Mesenchymal stem cell (in vitro differentiated cells and primary cell): ENCODE measurements around the gene MIB2.

Experiments
- DNase-seq: peaks from one replicate; pipeline ENCODE4 v3.0.0-alpha.2; 2013
- H2AFZ ChIP-seq: one replicate; pipeline ENCODE4 v1.6.1; 2013; ENCODE audit warnings: low read depth, mild to moderate bottlenecking, control low read depth, inconsistent platforms, low read length, moderate library complexity
- H2AK5ac ChIP-seq: 2 replicates; pipeline ENCODE4 v1.6.1; 2013; ENCODE audit warnings: low read length, moderate library complexity, mild to moderate bottlenecking, inconsistent platforms; ENCODE audit not compliant: severe bottlenecking
- H2BK120ac ChIP-seq: one replicate; pipeline ENCODE4 v1.6.1; 2013; ENCODE audit warnings: low read depth, mild to moderate bottlenecking, inconsistent platforms, low read length, moderate library complexity
- H2BK12ac ChIP-seq, 2 experiments: one replicate each; pipeline ENCODE4 v1.6.1; 2013; ENCODE audit warnings: inconsistent platforms in 2 of 2, low read length in 2 of 2, mild to moderate bottlenecking in 2 of 2, moderate library complexity in 2 of 2, control low read depth in 1 of 2
- H2BK15ac ChIP-seq: one replicate; pipeline ENCODE4 v1.6.1; 2013; ENCODE audit warnings: mild to moderate bottlenecking, low read depth, inconsistent platforms; ENCODE audit not compliant: poor library complexity, severe bottlenecking
- H2BK5ac ChIP-seq: 2 replicates; pipeline ENCODE4 v1.6.1; 2013; ENCODE audit warnings: low read depth, mild to moderate bottlenecking, low read length, control low read depth, inconsistent platforms; ENCODE audit not compliant: poor library complexity, severe bottlenecking
- H3K14ac ChIP-seq, 2 experiments: one replicate each; pipeline ENCODE4 v1.6.1; 2013; ENCODE audit warnings: inconsistent platforms in 2 of 2, low read length in 2 of 2, control low read depth in 1 of 2, mild to moderate bottlenecking in 1 of 2, moderate library complexity in 1 of 2
- H3K18ac ChIP-seq, 2 experiments: one replicate each; pipeline ENCODE4 v1.6.1; 2013; ENCODE audit warnings: inconsistent platforms in 2 of 2, low read length in 2 of 2, control low read depth in 1 of 2, low read depth in 1 of 2, mild to moderate bottlenecking in 1 of 2
- H3K23ac ChIP-seq, 2 experiments: one replicate each; pipeline ENCODE4 v1.6.1; 2013; ENCODE audit warnings: inconsistent platforms in 2 of 2, low read length in 2 of 2, mild to moderate bottlenecking in 2 of 2, moderate library complexity in 2 of 2, control low read depth in 1 of 2
- H3K27ac ChIP-seq: 2 replicates; pipeline ENCODE4 v1.5.1; 2013; ENCODE audit warnings: mild to moderate bottlenecking, moderate library complexity, low read length, control low read depth, inconsistent platforms; ENCODE audit not compliant: poor library complexity, severe bottlenecking
- H3K27me3 ChIP-seq, 2 experiments: 2 replicates each; pipeline versions ENCODE4 v1.6.1 to v1.7.0; 2013; ENCODE audit warnings: low read length in 2 of 2, mild to moderate bottlenecking in 2 of 2, moderate library complexity in 2 of 2, control low read depth in 1 of 2, inconsistent platforms in 1 of 2; ENCODE audit not compliant: control insufficient read depth in 1 of 2, insufficient read depth in 1 of 2
- H3K36me3 ChIP-seq, 2 experiments: 2 replicates each; pipeline versions ENCODE4 v1.6.1 to v1.7.0; 2013; ENCODE audit warnings: low read length in 2 of 2, control low read depth in 1 of 2, inconsistent platforms in 1 of 2, low read depth in 1 of 2, mild to moderate bottlenecking in 1 of 2; ENCODE audit not compliant: insufficient read depth in 2 of 2, control insufficient read depth in 1 of 2
- H3K4ac ChIP-seq, 2 experiments: one replicate each; pipeline ENCODE4 v1.6.1; 2013; ENCODE audit warnings: inconsistent platforms in 2 of 2, low read length in 2 of 2, mild to moderate bottlenecking in 2 of 2, moderate library complexity in 2 of 2, control low read depth in 1 of 2, low read depth in 1 of 2
- H3K4me1 ChIP-seq: 2 replicates; pipeline ENCODE4 v1.6.1; 2013; ENCODE audit warnings: low read depth, low read length, control low read depth; ENCODE audit not compliant: control insufficient read depth, insufficient read depth
- H3K4me2 ChIP-seq: 2 replicates; pipeline ENCODE4 v1.6.1; 2013; ENCODE audit warnings: low read length, mild to moderate bottlenecking, inconsistent platforms; ENCODE audit not compliant: poor library complexity, severe bottlenecking
- H3K4me3 ChIP-seq, 2 experiments: 2 replicates each; pipeline versions ENCODE4 v1.5.1 to v1.7.0; 2013; ENCODE audit warnings: low read length in 2 of 2, mild to moderate bottlenecking in 2 of 2, control low read depth in 1 of 2, low read depth in 1 of 2; ENCODE audit not compliant: insufficient read depth in 1 of 2
- H3K79me1 ChIP-seq: replicated peaks from 2 replicates; pipeline ENCODE4 v1.6.1; 2013; ENCODE audit warnings: mild to moderate bottlenecking, control low read depth, low read length, inconsistent platforms; ENCODE audit not compliant: poor library complexity, severe bottlenecking
- H3K9ac ChIP-seq: 2 replicates; pipeline ENCODE4 v1.7.0; 2013; ENCODE audit warnings: mild to moderate bottlenecking, low read length, moderate library complexity
- H3K9me3 ChIP-seq: 2 replicates; pipeline ENCODE4 v1.7.0; 2013; ENCODE audit warnings: mild to moderate bottlenecking, low read length; ENCODE audit not compliant: control insufficient read depth
- H4K8ac ChIP-seq: one replicate; pipeline ENCODE4 v1.6.1; 2013; ENCODE audit warnings: inconsistent platforms, mild to moderate bottlenecking, low read length, moderate library complexity
- H4K91ac ChIP-seq: one replicate; pipeline ENCODE4 v1.6.1; 2013; ENCODE audit warnings: mild to moderate bottlenecking, low read length, inconsistent platforms
- WGBS: methylation state at CpG from one replicate; pipeline ENCODE4 v1.1.7; 2013; ENCODE audit warnings: mixed read lengths; 5-methylcytosine and 5-hydroxymethylcytosine counted together

MIB2 gene

GRCh38 chr1:1573843-1574720, 41.2 kb upstream of the MIB2 start:
- H3K27ac ChIP-seq: peak overlapping the region; percentile 15
- H3K4me2 ChIP-seq: peak overlapping the region; percentile 71
- H3K9ac ChIP-seq: peak overlapping the region; percentile 100
- peak overlapping the region; percentile 98 for H4K91ac ChIP-seq
- H3K23ac ChIP-seq: peak overlapping the region; percentile 20 to 95
- peak; percentile 84 for DNase-seq
- peaks cover 5% of the 10 kb centered on the region for H3K79me1 ChIP-seq
- H3K4me1 ChIP-seq: peaks cover 12% of the 10 kb centered on the region
- H2BK5ac ChIP-seq: peak overlapping the region; percentile 91
- under 1% methylated on average over 62 of the region's 96 CpGs for WGBS
- peak overlapping the region; percentile 92 to 98 for H3K4me3 ChIP-seq
- H2BK15ac ChIP-seq: peak overlapping the region; percentile 94
- H3K36me3 ChIP-seq: peaks cover 14 to 19% of the 10 kb centered on the region in 2 experiments
- peak overlapping the region; percentile 92 for H2AFZ ChIP-seq
- H2BK12ac ChIP-seq: peak overlapping the region in 1 of 2 experiments; percentile 57
- peak overlapping the region; percentile 67 to 84 for H3K18ac ChIP-seq
- H3K9me3 ChIP-seq: no peaks in the 10 kb centered on the region
- peak overlapping the region in 1 of 2 experiments; percentile 95 for H3K14ac ChIP-seq
- H3K27me3 ChIP-seq: peaks cover 7 to 13% of the 10 kb centered on the region in 2 experiments
- H2BK120ac ChIP-seq: peak overlapping the region; percentile 98
- H3K4ac ChIP-seq: peak overlapping the region; percentile 88 to 97
- H2AK5ac ChIP-seq: peak overlapping the region; percentile 64
- peak overlapping the region; percentile 100 for H4K8ac ChIP-seq

- Histone ChIP-seq H2BK15ac (peak within 1 kb of the TSS; percentile 94), H3K4me3 (peak within 1 kb of the TSS; percentile 92 to 98), H3K23ac (peak within 1 kb of the TSS; percentile 20 to 95), H3K27ac (peak within 1 kb of the TSS; percentile 89), H2BK12ac (peak within 1 kb of the TSS in 1 of 2 experiments; percentile 57), H2BK120ac (peak within 1 kb of the TSS; percentile 98), H3K14ac (peak within 1 kb of the TSS in 1 of 2 experiments; percentile 95), H2BK5ac (peak within 1 kb of the TSS; percentile 91), H3K4ac (peak within 1 kb of the TSS; percentile 88 to 97), H3K4me1 (peaks cover 9% of the 10 kb centered on the region), H3K27me3 (peaks cover 7 to 17% of the 10 kb centered on the region in 2 experiments), H2AFZ (peak within 1 kb of the TSS; percentile 95), H4K91ac (peak within 1 kb of the TSS; percentile 98), H3K18ac (peak within 1 kb of the TSS; percentile 69 to 94), H3K4me2 (peak within 1 kb of the TSS; percentile 76), H2AK5ac (peak within 1 kb of the TSS; percentile 64), H3K36me3 (peaks cover 9 to 11% of the 10 kb centered on the region in 2 experiments), H3K79me1 (peaks cover 5% of the 10 kb centered on the region), H4K8ac (peak within 1 kb of the TSS; percentile 100), H3K9me3 (no peaks in the 10 kb centered on the region), H3K9ac (peak within 1 kb of the TSS; percentile 100)
- DNase-seq: peak; percentile 94
- 3% methylated on average over 84 of the region's 87 CpGs for WGBS
These were observed 40.4 kb upstream of the MIB2 start, which contains the start of gene SSU72 for GRCh38 chr1:1574721-1575537. Gene SSU72, minus strand, starts transcription at chr1:1574863. Its CDS starts 306 bp downstream, at chr1:1574557.

- H3K4me1 ChIP-seq: peaks cover 9% of the 10 kb centered on the region
- no peak overlapping the region for H3K4ac ChIP-seq
These were observed 37.8 kb upstream of the MIB2 start for GRCh38 chr1:1577367-1578011.

More at GRCh38 chr1:1577367-1578011, 37.8 kb upstream of the MIB2 start:
- Histone ChIP-seq H3K27me3 (peaks cover 13 to 31% of the 10 kb centered on the region in 2 experiments), H3K27ac (no peak overlapping the region), H2BK15ac (no peak overlapping the region), H3K14ac (no peak overlapping the region), H3K4me2 (no peak overlapping the region), H3K9me3 (no peaks in the 10 kb centered on the region), H2BK12ac (no peak overlapping the region), H3K9ac (no peak overlapping the region), H3K23ac (no peak overlapping the region), H3K4me3 (no peak overlapping the region), H4K91ac (no peak overlapping the region), H2AK5ac (no peak overlapping the region), H2BK5ac (no peak overlapping the region), H4K8ac (no peak overlapping the region), H2AFZ (no peak overlapping the region), H2BK120ac (no peak overlapping the region), H3K18ac (no peak overlapping the region), H3K79me1 (peaks cover 5% of the 10 kb centered on the region), H3K36me3 (no peaks in the 10 kb centered on the region)
- WGBS: 56% methylated on average over 10 of the region's 10 CpGs
- no peak for DNase-seq
